ENCODE measurements around the gene PDGFB.

GRCh38 chr22:39178206-39179111, 66.3 kb downstream of the PDGFB start:
- TF ChIP-seq POLR2AphosphoS5 (IDR thresholded peaks at IDR 0.05; ENCODE audit: insufficient read depth in 1 of 2, low read depth in 1 of 2) (peak in 1 of 2 donors; percentile 51), POLR2A (IDR thresholded peaks at IDR 0.05) (no peak), CTCF (IDR thresholded peaks at IDR 0.05) (no peak)

Data from vagina (tissue), 2 donors.